Measurements from ENCODE around the gene BTBD3. TPM values are rescaled to one million over a fixed set of nuclear protein-coding genes. Genes with fewer than 3 reads are reported as not detected.

BTBD3 gene
- total RNA-seq, 1 donor from 2014 or later: 28.4 TPM

- intact Hi-C loops (cut with DNase I): no loop called here
- no peak for ATAC-seq (ENCODE audit: poor library complexity)
- DNase-seq: no peak
Observed at GRCh38 chr20:11951696-11952095, 34.0 kb downstream of the BTBD3 start.

- no peak for ATAC-seq (ENCODE audit: poor library complexity)
- intact Hi-C loops (cut with DNase I): no loop called here
- no peak for DNase-seq
Observed at GRCh38 chr20:11952639-11953038, 34.9 kb downstream of the BTBD3 start.

GRCh38 chr20:11957911-11958310, 40.2 kb downstream of the BTBD3 start:
- intact Hi-C loops (cut with DNase I): no loop called here
- no peak for ATAC-seq (ENCODE audit: poor library complexity)
- no peak for DNase-seq

GRCh38 chr20:11958855-11959254, 41.2 kb downstream of the BTBD3 start:
- intact Hi-C loops (cut with DNase I): no loop called here
- ATAC-seq (ENCODE audit: poor library complexity) (no peak), DNase-seq (no peak)

- ATAC-seq (ENCODE audit: poor library complexity) (no peak), DNase-seq (no peak)
- intact Hi-C loops (cut with DNase I): no loop called here
Observed at GRCh38 chr20:11965602-11966001, 47.9 kb downstream of the BTBD3 start.

GRCh38 chr20:11966186-11966585, 48.5 kb downstream of the BTBD3 start:
- no peak for ATAC-seq (ENCODE audit: poor library complexity)
- intact Hi-C loops (cut with DNase I): no loop called here
- DNase-seq: no peak

GRCh38 chr20:11970243-11970836, 52.6 kb downstream of the BTBD3 start:
- ATAC-seq (ENCODE audit: poor library complexity) (no peak), DNase-seq (no peak)
- intact Hi-C loops (cut with DNase I): no loop called here

GRCh38 chr20:11972478-11972877, 54.8 kb downstream of the BTBD3 start:
- intact Hi-C loops (cut with DNase I): no loop called here
- no peak for ATAC-seq (ENCODE audit: poor library complexity)
- no peak for DNase-seq

Data from Right ventricle myocardium superior (tissue), 1 donor.